Gastrocnemius medialis (tissue), 4 donors: Measurements from ENCODE around the gene LUC7L2.

Source experiments
- CTCF ChIP-seq, 5 experiments: fragments of 450-650 bp in 3 of 5; fragments of 200-600 bp in 2 of 5; sonication (generic) in 2 of 5; IDR thresholded peaks in 4 of 5; conservative IDR thresholded peaks in 1 of 5; 1 replicate in 4 of 5; 2 replicates in 1 of 5; pipeline ENCODE4 v1.5.1; 2016 to 2019; ENCODE audit warnings: antibody characterized with exemption in 5 of 5, mild to moderate bottlenecking in 3 of 5, moderate library complexity in 3 of 5
- POLR2A ChIP-seq, 2 donors: fragments of 450-650 bp; IDR thresholded peaks; one replicate each; pipeline ENCODE4 v1.6.1; 2017; ENCODE audit warnings: antibody characterized with exemption in 2 of 2, mild to moderate bottlenecking in 2 of 2, moderate library complexity in 2 of 2

- peak in 1 of 2 donors; percentile 88 for TF ChIP-seq POLR2A (IDR thresholded peaks at IDR 0.05)
- peak; percentile 21 to 59 (median 44) for TF ChIP-seq CTCF (IDR thresholded peaks at IDR 0.05 in 4 of 5, conservative IDR thresholded peaks at IDR 0.05 in 1 of 5)
Measured at GRCh38 chr7:139341058-139341775, 18.5 kb upstream of the LUC7L2 start, which contains the start of gene FMC1.
